ENCODE results near the gene ZNF423.

The ZNF423 gene

GRCh38 chr16:49603956-49604355 is 252.0 kb downstream of the ZNF423 start:
- no peak for TF ChIP-seq CTCF (IDR thresholded peaks at IDR 0.05)
- Histone ChIP-seq H3K4me3 (no peak overlapping the region), H3K27ac (no peak overlapping the region)
- DNase-seq (ENCODE audit: low spot score), result peak; percentile 66

DNA sequence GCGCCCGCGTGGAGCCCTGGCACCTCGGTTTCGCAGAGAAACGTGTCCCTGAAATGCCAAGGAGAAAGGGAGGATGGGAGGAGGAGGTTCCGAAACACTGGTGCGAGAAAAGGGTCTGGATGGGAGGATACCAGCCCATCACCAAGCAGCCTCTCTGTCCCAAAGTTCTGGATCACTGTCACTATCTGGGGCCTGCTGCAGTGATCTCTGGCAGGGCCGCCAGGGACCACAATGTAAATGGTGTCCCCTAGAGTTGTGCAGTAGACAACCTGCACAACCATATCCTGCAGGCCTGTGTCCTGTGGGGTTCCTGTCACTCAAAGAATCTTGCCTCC is 253.0 kb downstream of the ZNF423 start:
- DNase-seq (ENCODE audit: low spot score), result peak; percentile 36
- TF ChIP-seq CTCF (IDR thresholded peaks at IDR 0.05), result no peak
- no peak overlapping the region for H3K27ac ChIP-seq
- H3K4me3 ChIP-seq, result no peak overlapping the region

- H3K27ac ChIP-seq, result peak overlapping the region in 1 of 2 donors; percentile 31
- no peak overlapping the region for H3K4me3 ChIP-seq
- no peak for TF ChIP-seq CTCF (IDR thresholded peaks at IDR 0.05)
- DNase-seq (ENCODE audit: low spot score), result peak; percentile 64
Measured at GRCh38 chr16:49602201-49602975, 253.5 kb downstream of the ZNF423 start.

DNA sequence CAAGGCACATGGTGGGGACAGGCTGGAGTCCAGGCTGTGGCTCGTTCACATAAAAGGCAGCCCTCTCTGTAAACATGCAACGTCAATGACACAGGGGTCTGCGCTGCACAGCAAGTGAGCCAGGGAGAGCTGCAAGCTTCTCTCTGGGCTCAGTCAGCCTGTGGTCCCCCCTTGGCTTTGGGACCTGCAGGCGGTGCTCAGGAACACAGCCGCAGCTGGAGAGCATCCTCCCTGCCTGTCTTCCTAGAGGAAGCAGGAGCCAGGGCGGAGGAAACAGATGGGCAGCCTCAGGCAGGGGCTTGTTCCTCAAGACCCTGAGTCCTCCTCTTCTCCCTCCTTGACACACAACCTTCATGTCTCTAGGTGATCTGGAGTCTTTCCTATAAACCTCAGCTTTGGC is 254.3 kb downstream of the ZNF423 start:
- no peak overlapping the region for H3K4me3 ChIP-seq
- H3K27ac ChIP-seq, result no peak overlapping the region
- DNase-seq (ENCODE audit: low spot score), result peak; percentile 54
- no peak for TF ChIP-seq CTCF (IDR thresholded peaks at IDR 0.05)

- DNase-seq (ENCODE audit: low spot score), result peak; percentile 16
- Histone ChIP-seq H3K27ac (no peak overlapping the region), H3K4me3 (no peak overlapping the region)
- TF ChIP-seq CTCF (IDR thresholded peaks at IDR 0.05), result no peak
Measured at GRCh38 chr16:49600976-49601375, 254.9 kb downstream of the ZNF423 start.

GRCh38 chr16:49600536-49600935 is 255.4 kb downstream of the ZNF423 start:
- no peak overlapping the region for H3K4me3 ChIP-seq
- H3K27ac ChIP-seq, result no peak overlapping the region
- no peak for TF ChIP-seq CTCF (IDR thresholded peaks at IDR 0.05)
- peak; percentile 36 for DNase-seq (ENCODE audit: low spot score)

DNA sequence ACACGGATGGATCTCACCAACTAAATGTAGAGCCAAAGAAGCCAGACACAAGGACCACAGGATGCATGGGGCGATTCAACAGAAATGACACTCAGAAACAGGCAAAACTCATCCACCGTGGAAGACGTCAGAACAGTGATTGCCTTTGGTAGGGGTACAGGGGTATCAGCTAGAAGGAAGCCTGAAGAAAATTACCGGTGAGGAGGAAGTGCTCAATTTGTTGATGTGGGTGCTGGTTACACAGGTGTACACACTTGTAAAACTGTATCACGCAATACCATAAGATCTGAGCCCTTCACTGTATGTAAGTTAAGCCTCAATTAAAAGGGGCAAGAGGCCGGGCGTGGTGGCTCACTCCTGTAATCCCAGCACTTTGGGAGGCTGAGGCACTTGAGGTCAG is 256.2 kb downstream of the ZNF423 start:
- no peak overlapping the region for H3K27ac ChIP-seq
- peak; percentile 12 for DNase-seq (ENCODE audit: low spot score)
- no peak overlapping the region for H3K4me3 ChIP-seq
- TF ChIP-seq CTCF (IDR thresholded peaks at IDR 0.05), result no peak
